Omental fat pad (tissue), 4 donors: ENCODE data around the gene FAM81A. TPM values are rescaled to one million over a fixed set of nuclear protein-coding genes. Genes with fewer than 3 reads are reported as not detected.

Experiments
- ATAC-seq: fragments of 150-250 bp; one replicate; pipeline ENCODE4 v1.9.1; 2016; ENCODE audit warnings: mild to moderate bottlenecking, moderate library complexity; ENCODE audit not compliant: low FRiP score
- DNase-seq: peaks from one replicate; pipeline ENCODE4 v3.0.0-alpha.2; 2019; ENCODE audit warnings: low spot score
- CTCF ChIP-seq, 3 donors: fragments of 450-650 bp; IDR thresholded peaks; one replicate each; pipeline ENCODE4 v1.5.1; 2016 to 2017; ENCODE audit warnings: antibody characterized with exemption in 3 of 3, mild to moderate bottlenecking in 3 of 3, moderate library complexity in 2 of 3
- total RNA-seq, 4 donors: library from RNA; depleted of rRNA; stranded (reverse); fragments of >200 nt; gene quantifications; one replicate each; pipeline ENCODE4 v1.1.0, GENCODE V29; 2016

Gene FAM81A
- total RNA-seq: under 1 TPM in 3 of 4 donors, not detected in 1; 0.38 to 0.93 (median 0.72) TPM

DNA sequence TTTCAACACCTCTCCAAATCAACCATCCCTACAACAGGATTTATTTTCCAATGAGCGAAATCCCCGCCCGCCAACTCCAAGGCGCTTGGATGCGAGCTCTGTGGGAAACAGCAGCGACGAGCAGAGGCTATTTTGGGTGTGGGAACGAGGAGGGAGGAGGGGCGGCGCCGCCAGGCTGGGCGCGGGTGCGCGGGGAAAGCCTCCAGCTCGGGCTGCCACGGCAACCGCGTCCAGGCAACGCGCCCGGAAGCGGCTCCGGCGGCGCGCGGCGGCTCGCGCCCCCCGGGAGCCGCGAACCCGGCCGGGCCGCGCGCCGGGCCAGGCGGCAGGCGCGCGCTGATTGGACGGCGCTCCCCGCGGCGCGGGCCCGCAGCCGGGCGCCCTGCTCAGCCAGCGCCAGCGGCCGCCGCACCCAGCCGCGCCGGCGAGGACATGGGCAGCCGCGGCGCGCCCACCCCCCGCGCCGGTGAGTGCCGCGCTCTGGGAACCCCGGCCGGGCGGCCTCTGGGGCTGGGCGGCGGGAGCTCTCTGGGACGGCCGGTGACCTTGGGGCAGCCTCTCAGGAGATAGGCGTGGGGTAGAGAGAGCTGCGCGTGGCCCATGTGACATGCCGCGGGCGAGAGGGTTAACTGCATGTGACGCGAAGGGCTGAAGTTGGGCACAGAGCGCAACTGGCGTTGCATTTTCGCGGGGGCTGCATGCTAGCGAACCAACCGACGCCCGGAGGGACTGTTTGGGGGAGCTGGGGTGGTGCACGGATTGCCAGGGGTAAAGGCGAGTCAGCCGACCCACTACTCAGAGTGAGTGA, at the start of gene FAM81A:
Gene FAM81A (plus strand): TSS at position 370 of the 808 bp plus-strand sequence. CDS start 20,441 bp downstream, outside the sequence.
- no peak for TF ChIP-seq CTCF (IDR thresholded peaks at IDR 0.05)
- ATAC-seq: peak; percentile 75

GRCh38 chr15:59388670-59389069, 49.3 kb upstream of the FAM81A start:
- peak; percentile 80 for ATAC-seq
- no peak for DNase-seq
- TF ChIP-seq CTCF (IDR thresholded peaks at IDR 0.05): no peak

More for the DNA sequence above, at the start of gene FAM81A:
- DNase-seq: no peak

- ATAC-seq: no peak
- no peak for TF ChIP-seq CTCF (IDR thresholded peaks at IDR 0.05)
- no peak for DNase-seq
Observed at GRCh38 chr15:59392299-59392698, 45.7 kb upstream of the FAM81A start.

DNA sequence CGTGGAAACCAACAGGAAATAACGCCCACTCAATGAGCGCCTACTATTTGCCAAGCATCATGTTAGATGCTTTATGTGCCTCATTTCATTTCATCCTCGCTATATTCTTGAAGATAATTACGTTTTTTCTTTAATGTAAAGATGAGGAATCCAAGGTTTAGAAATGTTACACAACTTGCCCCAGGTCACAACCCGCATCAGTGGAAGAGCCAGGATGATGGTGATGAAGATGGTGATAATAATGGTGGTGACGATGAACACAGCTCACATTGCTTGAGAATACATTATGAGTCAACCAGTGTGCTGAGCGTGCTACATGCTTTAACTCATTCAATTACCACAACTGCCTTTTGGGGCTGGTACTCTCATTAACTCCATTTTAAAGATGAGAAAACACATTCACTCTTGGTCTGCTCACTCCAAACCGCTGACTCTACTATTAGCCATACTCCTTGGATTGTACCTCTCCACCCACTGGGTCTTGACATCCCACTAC, 43.8 kb upstream of the FAM81A start:
- DNase-seq (no peak), ATAC-seq (no peak)
- TF ChIP-seq CTCF (IDR thresholded peaks at IDR 0.05): no peak

DNA sequence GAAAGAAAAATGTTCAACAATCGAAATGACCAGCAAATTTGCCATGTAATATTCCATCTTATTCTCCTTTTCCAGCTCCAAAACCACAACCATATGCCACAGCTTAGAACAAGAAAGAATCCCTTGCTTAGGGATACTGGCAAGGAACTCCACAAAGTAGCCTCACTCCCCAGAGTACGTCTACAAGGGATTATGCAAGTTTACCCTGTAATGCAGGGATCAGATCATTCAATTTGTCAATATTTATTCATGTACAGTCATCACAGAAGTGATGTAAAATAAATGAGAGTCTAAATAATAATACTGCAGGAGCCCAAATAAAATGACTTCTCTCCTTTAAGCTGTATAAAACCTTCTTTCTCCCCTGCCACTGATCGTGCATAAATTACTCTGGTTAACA, 41.8 kb upstream of the FAM81A start:
- TF ChIP-seq CTCF (IDR thresholded peaks at IDR 0.05): no peak

DNA sequence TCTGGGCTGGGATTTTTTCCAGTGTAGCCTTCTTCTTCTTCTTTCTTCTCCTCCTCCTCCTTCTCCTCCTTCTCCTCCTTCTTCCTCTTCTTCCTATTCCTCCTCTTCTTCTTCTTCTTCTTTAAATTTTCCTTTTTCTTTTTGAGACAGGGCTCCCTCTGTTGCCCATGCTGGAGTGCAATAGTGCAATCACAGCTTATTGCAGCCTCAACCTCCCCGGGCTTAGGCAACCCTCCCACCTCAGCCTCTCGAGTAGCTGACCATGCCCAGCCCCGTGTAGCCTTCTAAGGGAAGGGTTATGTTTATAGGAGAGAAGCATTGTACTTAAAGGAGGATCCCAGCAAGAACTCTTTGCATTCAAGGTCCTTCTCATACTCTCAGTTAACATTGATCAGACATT, 41.3 kb upstream of the FAM81A start:
- ATAC-seq (no peak), DNase-seq (no peak)
- no peak for TF ChIP-seq CTCF (IDR thresholded peaks at IDR 0.05)

More for the DNA sequence above, 41.8 kb upstream of the FAM81A start:
- ATAC-seq (no peak), DNase-seq (no peak)

DNA sequence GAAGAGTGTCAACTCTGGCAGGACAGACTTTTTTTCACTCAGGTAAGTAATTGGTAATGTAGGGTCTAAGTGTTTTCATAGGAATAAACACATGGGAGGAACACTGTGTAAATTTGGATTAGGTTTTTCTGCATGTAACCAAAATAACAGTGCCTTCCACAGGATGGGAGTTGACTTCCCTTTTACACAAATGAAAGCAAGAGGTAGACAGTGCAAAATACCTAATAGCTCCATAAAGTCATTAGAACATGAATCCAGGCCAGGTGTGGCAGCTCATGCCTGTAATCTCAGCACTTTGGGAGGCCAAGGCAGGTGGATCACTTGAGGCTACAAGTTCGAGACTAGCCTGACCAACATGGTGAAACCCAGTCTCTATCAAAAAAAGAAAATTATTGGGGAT, 39.8 kb upstream of the FAM81A start:
- no peak for TF ChIP-seq CTCF (IDR thresholded peaks at IDR 0.05)
- DNase-seq (no peak), ATAC-seq (no peak)
